ENCODE data around the gene TRPV4.

Gene TRPV4

GRCh38 chr12:109873653-109874052 lies 40.5 kb upstream of the TRPV4 start:
- TF ChIP-seq, protein P1, sequence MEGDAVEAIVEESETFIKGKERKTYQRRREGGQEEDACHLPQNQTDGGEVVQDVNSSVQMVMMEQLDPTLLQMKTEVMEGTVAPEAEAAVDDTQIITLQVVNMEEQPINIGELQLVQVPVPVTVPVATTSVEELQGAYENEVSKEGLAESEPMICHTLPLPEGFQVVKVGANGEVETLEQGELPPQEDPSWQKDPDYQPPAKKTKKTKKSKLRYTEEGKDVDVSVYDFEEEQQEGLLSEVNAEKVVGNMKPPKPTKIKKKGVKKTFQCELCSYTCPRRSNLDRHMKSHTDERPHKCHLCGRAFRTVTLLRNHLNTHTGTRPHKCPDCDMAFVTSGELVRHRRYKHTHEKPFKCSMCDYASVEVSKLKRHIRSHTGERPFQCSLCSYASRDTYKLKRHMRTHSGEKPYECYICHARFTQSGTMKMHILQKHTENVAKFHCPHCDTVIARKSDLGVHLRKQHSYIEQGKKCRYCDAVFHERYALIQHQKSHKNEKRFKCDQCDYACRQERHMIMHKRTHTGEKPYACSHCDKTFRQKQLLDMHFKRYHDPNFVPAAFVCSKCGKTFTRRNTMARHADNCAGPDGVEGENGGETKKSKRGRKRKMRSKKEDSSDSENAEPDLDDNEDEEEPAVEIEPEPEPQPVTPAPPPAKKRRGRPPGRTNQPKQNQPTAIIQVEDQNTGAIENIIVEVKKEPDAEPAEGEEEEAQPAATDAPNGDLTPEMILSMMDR (IDR thresholded peaks at IDR 0.05; ENCODE audit: insufficient read depth, low read length, poor library complexity, severe bottlenecking), result no peak
- Histone ChIP-seq H3K4me3 (replicated peaks; ENCODE audit: low read depth, low read length) (no peak overlapping the region), H3K27me3 (replicated peaks; ENCODE audit: control insufficient read depth, insufficient read depth, low read length) (no peaks in the 10 kb centered on the region), H3K36me3 (ENCODE audit: control insufficient read depth, insufficient read depth, low read length) (no peaks in the 10 kb centered on the region; the same call in 1 of the 2 replicates)
- DNase-seq (ENCODE audit: extremely low read depth, insufficient read length), result no peak

GRCh38 chr12:109871668-109872314 lies 38.6 kb upstream of the TRPV4 start:
- DNase-seq (ENCODE audit: extremely low read depth, insufficient read length), result no peak
- Histone ChIP-seq H3K36me3 (ENCODE audit: control insufficient read depth, insufficient read depth, low read length) (no peaks in the 10 kb centered on the region), H3K4me3 (replicated peaks; ENCODE audit: low read depth, low read length) (no peak overlapping the region), H3K27me3 (replicated peaks; ENCODE audit: control insufficient read depth, insufficient read depth, low read length) (no peaks in the 10 kb centered on the region)
- TF ChIP-seq, protein P1 (IDR thresholded peaks at IDR 0.05; ENCODE audit: insufficient read depth, low read length, poor library complexity, severe bottlenecking), result no peak

DNA sequence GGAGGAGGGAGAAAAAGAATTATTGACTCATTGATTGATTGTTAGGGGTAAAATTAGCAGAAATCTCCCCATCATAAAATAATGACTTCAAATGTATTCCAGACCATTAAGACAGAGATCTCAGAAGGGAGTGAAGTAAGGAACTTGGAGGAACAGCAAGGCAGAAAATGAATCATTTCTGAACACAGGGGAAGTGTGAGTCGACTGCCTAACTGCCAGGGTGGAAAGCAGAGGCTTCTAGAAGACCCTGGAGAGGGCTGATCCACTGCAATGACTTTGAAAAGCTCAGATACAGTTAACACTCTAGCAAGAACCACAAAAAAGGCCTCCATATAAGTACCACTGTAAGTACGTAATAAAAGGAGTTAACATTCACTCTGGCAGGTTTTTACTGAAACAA lies 37.5 kb upstream of the TRPV4 start:
- Histone ChIP-seq H3K36me3 (ENCODE audit: control insufficient read depth, insufficient read depth, low read length) (no peaks in the 10 kb centered on the region), H3K27me3 (replicated peaks; ENCODE audit: control insufficient read depth, insufficient read depth, low read length) (no peaks in the 10 kb centered on the region), H3K4me3 (replicated peaks; ENCODE audit: low read depth, low read length) (no peak overlapping the region)
- DNase-seq (ENCODE audit: extremely low read depth, insufficient read length), result no peak
- TF ChIP-seq, protein P1 (IDR thresholded peaks at IDR 0.05; ENCODE audit: insufficient read depth, low read length, poor library complexity, severe bottlenecking), result no peak

- DNase-seq (ENCODE audit: extremely low read depth, insufficient read length), result no peak
- TF ChIP-seq, protein P1 (IDR thresholded peaks at IDR 0.05; ENCODE audit: insufficient read depth, low read length, poor library complexity, severe bottlenecking), result no peak
- H3K27me3 ChIP-seq (replicated peaks; ENCODE audit: control insufficient read depth, insufficient read depth, low read length), result no peaks in the 10 kb centered on the region
- no peaks in the 10 kb centered on the region for H3K36me3 ChIP-seq (ENCODE audit: control insufficient read depth, insufficient read depth, low read length)
- H3K4me3 ChIP-seq (replicated peaks; ENCODE audit: low read depth, low read length), result no peak overlapping the region
These were observed 35.2 kb upstream of the TRPV4 start for GRCh38 chr12:109868182-109869051.

GRCh38 chr12:109864916-109865315 lies 31.7 kb upstream of the TRPV4 start:
- no peaks in the 10 kb centered on the region for H3K27me3 ChIP-seq (replicated peaks; ENCODE audit: control insufficient read depth, insufficient read depth, low read length)
- TF ChIP-seq, protein P1 (IDR thresholded peaks at IDR 0.05; ENCODE audit: insufficient read depth, low read length, poor library complexity, severe bottlenecking), result no peak
- no peak overlapping the region for H3K4me3 ChIP-seq (replicated peaks; ENCODE audit: low read depth, low read length)
- no peak for DNase-seq (ENCODE audit: extremely low read depth, insufficient read length)
- no peaks in the 10 kb centered on the region; the same call in 1 of the 2 replicates for H3K36me3 ChIP-seq (ENCODE audit: control insufficient read depth, insufficient read depth, low read length)

Data from GM06990 (cell line).